Nephron progenitor cell (in vitro differentiated cells): ENCODE data around the gene RBM19.
"Not testable (repeated sequence)": the region's sequence is repeated elsewhere in the genome, so short reads cannot be mapped to it uniquely, and the experiment has no call there.

ENCODE experiments used
- DNase-seq: peaks from one replicate; pipeline ENCODE4 v3.0.0; 2021
- H3K27ac Mint-ChIP-seq: 2 replicates; pipeline ENCODE4 v1.8.0; 2021; ENCODE audit warnings: mild to moderate bottlenecking, moderate library complexity, mixed read lengths
- H3K27me3 Mint-ChIP-seq: 2 replicates; pipeline ENCODE4 v1.8.0; 2021; ENCODE audit warnings: mild to moderate bottlenecking, low read depth, mixed read lengths; ENCODE audit not compliant: poor library complexity
- H3K36me3 Mint-ChIP-seq: 2 replicates; pipeline ENCODE4 v1.8.0; 2021; ENCODE audit warnings: low read depth, mixed read lengths
- H3K4me1 Mint-ChIP-seq: 2 replicates; pipeline ENCODE4 v1.8.0; 2021; ENCODE audit warnings: mixed read lengths
- H3K4me3 Mint-ChIP-seq: 2 replicates; pipeline ENCODE4 v1.8.0; 2021; ENCODE audit warnings: mild to moderate bottlenecking, moderate library complexity, mixed read lengths
- H3K9me3 Mint-ChIP-seq: 2 replicates; pipeline ENCODE4 v1.8.0; 2021; ENCODE audit warnings: mild to moderate bottlenecking, moderate library complexity, mixed read lengths
- TF ChIP-seq, protein P1 (sequence below): fragments of 200-600 bp; sonication (generic); IDR thresholded peaks from 2 replicates; pipeline ENCODE4 v1.5.0; 2021; ENCODE audit warnings: antibody characterized with exemption

The RBM19 gene

DNA sequence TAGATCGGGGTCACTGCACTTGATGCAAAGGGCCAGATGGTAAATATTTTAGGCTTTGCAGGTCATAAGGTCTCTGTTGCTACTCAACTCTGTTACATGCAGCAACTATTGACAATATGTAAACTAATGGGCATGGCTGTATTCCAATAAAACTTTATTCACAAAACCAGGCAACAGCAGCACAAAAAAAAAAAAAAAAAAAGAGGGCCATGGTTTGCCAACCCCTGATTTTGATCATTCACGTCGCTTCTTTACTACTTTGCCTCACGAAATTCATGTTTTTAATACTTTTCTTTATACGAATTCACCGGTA lies 152.9 kb downstream of the RBM19 start:
- Mint-ChIP-seq H3K4me1 (peaks cover 29% of the 10 kb centered on the region), H3K27me3 (peaks cover 14% of the 10 kb centered on the region), H3K9me3 (no peaks in the 10 kb centered on the region), H3K36me3 (peaks cover 20% of the 10 kb centered on the region), H3K4me3 (no peak overlapping the region), H3K27ac (no peak overlapping the region)
- TF ChIP-seq, protein P1, sequence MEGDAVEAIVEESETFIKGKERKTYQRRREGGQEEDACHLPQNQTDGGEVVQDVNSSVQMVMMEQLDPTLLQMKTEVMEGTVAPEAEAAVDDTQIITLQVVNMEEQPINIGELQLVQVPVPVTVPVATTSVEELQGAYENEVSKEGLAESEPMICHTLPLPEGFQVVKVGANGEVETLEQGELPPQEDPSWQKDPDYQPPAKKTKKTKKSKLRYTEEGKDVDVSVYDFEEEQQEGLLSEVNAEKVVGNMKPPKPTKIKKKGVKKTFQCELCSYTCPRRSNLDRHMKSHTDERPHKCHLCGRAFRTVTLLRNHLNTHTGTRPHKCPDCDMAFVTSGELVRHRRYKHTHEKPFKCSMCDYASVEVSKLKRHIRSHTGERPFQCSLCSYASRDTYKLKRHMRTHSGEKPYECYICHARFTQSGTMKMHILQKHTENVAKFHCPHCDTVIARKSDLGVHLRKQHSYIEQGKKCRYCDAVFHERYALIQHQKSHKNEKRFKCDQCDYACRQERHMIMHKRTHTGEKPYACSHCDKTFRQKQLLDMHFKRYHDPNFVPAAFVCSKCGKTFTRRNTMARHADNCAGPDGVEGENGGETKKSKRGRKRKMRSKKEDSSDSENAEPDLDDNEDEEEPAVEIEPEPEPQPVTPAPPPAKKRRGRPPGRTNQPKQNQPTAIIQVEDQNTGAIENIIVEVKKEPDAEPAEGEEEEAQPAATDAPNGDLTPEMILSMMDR: no peak
- DNase-seq: no peak

DNA sequence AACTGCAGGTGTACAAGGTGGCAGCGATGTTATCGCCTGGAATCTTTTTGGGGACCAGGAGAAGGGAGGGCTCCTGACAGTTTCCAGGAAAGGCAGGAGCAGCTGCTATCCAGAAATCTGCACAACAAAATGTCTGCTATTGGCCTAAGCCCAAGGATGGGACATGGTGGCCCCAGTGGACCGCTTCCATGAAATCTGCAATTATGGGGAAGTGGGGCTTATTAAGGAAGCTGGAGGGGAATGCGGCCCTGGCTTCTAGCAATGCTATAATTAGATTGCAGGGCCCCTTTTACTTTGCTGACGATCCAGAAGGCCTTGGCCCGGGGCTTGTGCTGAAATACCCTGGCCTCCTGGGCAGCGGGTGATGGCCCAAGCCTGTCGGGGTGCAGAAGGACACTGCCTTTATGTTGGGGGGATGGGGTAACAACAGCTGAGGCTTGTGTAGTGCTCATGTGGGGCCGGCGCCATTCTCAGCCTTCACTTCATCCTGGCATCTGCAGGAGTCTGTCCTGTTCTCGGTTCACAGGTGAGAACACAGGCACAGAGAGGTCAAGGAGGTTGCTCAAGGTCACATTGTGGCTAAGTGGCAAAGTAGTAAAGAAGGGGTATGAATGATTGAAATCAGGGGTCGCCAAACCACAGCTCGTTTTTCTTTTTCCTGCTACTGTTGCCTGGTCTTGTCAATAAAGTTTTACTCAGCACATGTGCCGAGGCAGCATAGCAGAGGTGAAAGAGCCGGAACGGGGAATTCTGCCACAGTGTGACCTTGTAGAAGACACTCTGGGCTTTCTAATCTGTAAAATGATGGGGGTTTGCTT lies 153.5 kb downstream of the RBM19 start:
- Mint-ChIP-seq H3K27ac (peak overlapping the region; percentile 24), H3K36me3 (peaks cover 24% of the 10 kb centered on the region), H3K27me3 (peaks cover 14% of the 10 kb centered on the region), H3K4me3 (no peak overlapping the region), H3K9me3 (peaks cover 3% of the 10 kb centered on the region), H3K4me1 (peaks cover 33% of the 10 kb centered on the region)
- no peak for DNase-seq
- TF ChIP-seq, protein P1: no peak

DNA sequence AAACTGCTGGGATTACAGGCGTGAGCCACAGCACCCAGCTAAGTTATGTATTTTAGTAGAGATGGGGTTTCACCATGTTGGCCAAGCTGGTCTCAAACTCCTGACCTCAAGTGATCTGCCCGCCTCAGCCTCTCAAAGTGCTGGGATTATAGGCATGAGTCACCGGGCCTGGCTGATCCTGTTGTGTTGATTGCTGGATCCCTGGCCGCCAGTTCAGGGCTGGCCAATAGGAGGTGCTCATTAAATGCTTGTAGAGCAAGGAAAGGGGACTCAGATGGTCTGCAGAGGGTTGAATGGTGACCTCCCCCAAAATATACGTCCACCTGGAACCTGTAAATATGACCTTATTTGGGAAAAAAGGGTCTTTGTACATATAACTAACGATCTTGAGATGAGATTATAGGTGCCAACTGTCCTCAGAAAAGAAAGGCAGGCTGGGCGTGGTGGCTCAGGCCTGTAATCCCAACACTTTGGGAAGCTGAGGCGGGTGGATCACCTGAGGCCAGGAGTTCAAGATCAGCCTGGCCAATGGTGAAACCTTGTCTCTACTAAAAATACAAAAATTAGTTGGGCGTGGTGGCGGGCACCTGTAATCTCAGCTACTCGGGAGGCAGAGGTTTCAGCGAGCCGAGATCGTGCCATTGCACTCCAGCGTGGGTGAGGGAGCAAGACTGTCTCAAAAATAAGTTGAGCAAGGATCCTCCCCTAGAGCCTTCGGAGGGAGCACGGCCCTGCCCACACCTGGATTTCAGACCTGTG lies 156.5 kb downstream of the RBM19 start:
- H3K27ac Mint-ChIP-seq, DNase-seq, H3K4me3 Mint-ChIP-seq: not testable (repeated sequence)
- Mint-ChIP-seq H3K4me1 (peaks cover 21% of the 10 kb centered on the region), H3K36me3 (peaks cover 41% of the 10 kb centered on the region), H3K27me3 (peaks cover 14% of the 10 kb centered on the region), H3K9me3 (peaks cover 16% of the 10 kb centered on the region)

DNA sequence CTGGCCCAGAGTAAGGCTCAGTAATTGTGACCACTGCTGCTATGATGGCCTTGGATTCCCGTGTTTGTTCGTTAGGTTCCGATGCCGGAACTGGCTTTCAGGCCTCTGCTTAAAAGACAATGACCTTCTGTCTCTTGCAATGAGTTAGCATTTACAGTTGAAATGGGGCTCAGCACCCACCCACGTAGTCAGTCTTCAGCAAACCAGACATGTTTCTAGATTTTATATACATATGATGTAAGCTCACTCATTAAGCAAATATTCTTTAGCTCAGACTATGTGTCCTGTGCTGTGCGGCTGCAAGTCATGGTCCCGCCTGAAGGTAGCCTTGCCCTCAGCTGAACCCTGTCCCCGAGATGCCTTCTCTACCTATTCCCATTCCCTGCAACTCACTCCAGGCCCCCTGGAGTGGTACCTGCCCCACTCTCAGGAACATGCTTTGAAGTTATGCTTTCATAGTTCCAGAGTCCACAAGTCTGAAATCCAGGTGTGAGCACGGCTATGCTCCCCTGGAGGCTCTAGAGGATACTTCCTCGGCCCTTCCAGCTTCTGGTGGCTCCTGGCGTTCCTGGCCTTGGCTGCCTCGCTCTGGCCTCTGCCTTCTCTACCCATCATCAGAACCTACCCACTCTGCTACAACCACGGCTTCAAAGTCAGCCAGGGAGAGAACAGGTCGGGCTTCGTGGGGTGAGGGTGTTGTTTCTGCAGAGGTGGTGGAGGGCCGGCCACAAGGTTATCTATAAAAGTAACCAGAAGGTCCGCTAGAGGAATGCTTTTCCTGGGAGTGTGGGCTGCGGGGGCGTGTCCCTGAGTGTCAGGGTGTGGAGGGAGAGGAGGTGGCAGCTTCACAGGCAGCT lies 157.8 kb downstream of the RBM19 start:
- TF ChIP-seq, protein P1: no peak
- H3K27ac Mint-ChIP-seq: no peak overlapping the region
- H3K4me3 Mint-ChIP-seq: no peak overlapping the region
- peaks cover 21% of the 10 kb centered on the region for H3K27me3 Mint-ChIP-seq
- H3K4me1 Mint-ChIP-seq: peaks cover 26% of the 10 kb centered on the region
- peaks cover 16% of the 10 kb centered on the region for H3K9me3 Mint-ChIP-seq
- no peak for DNase-seq
- H3K36me3 Mint-ChIP-seq: peaks cover 40% of the 10 kb centered on the region

DNA sequence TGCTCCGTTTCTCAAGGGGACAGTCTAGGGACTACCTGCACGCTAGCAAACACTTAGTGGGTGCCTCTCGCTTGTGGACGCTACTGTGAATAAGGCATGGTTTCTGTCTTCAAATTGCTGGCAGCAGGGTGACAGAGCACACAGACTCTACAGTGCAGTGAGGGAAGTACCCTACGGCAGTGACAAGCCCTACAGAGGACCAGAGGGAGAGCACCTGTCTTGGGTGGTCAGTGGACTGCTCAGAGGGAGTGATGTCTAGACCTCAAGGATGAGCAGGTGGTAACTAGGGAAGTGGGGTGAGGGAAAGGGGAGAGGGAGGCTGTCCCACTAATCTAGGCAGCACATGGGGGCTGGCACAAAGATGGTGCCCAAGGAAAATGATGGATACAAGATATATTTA lies 160.5 kb downstream of the RBM19 start:
- TF ChIP-seq, protein P1: no peak

More for the DNA sequence above, 160.5 kb downstream of the RBM19 start:
- H3K4me3 Mint-ChIP-seq: no peak overlapping the region
- peaks cover 16% of the 10 kb centered on the region for H3K9me3 Mint-ChIP-seq
- H3K27me3 Mint-ChIP-seq: peaks cover 21% of the 10 kb centered on the region
- H3K27ac Mint-ChIP-seq: peak overlapping the region; percentile 61
- peaks cover 22% of the 10 kb centered on the region for H3K4me1 Mint-ChIP-seq
- no peak for DNase-seq
- peaks cover 22% of the 10 kb centered on the region for H3K36me3 Mint-ChIP-seq
